Activated gamma-delta T cell (primary cell): ENCODE data around the gene BCL11A.

Source experiments
- DNase-seq: peaks from one replicate; lab custom pipeline; 2025; lab: John Stamatoyannopoulos, UW

The BCL11A gene

GRCh38 chr2:60463249-60463648 lies 90.2 kb downstream of the BCL11A start:
- DNase-seq: no peak

GRCh38 chr2:60461421-60462108 lies 91.9 kb downstream of the BCL11A start:
- no peak for DNase-seq

GRCh38 chr2:60460577-60461420 lies 92.7 kb downstream of the BCL11A start:
- no peak for DNase-seq

- DNase-seq: no peak
Measured at GRCh38 chr2:60459851-60460250, 93.6 kb downstream of the BCL11A start.

- no peak for DNase-seq
Measured at GRCh38 chr2:60456115-60456770, 97.2 kb downstream of the BCL11A start.

- DNase-seq: no peak
Measured at GRCh38 chr2:60453872-60454271, 99.6 kb downstream of the BCL11A start.

- no peak for DNase-seq
Measured at GRCh38 chr2:60453301-60453700, 100.2 kb downstream of the BCL11A start.

GRCh38 chr2:60450488-60450887 lies 103.0 kb downstream of the BCL11A start:
- DNase-seq: no peak

GRCh38 chr2:60447943-60448342 lies 105.5 kb downstream of the BCL11A start:
- no peak for DNase-seq

GRCh38 chr2:60446413-60447267 lies 106.8 kb downstream of the BCL11A start:
- DNase-seq: no peak

- no peak for DNase-seq
Measured at GRCh38 chr2:60445684-60446179, 107.7 kb downstream of the BCL11A start.

- DNase-seq: no peak
Measured at GRCh38 chr2:60442608-60443007, 110.8 kb downstream of the BCL11A start.

- no peak for DNase-seq
Measured at GRCh38 chr2:60441800-60442199, 111.7 kb downstream of the BCL11A start.

- no peak for DNase-seq
Measured at GRCh38 chr2:60440767-60441163, 112.7 kb downstream of the BCL11A start.

- DNase-seq: no peak
Measured at GRCh38 chr2:60440079-60440766, 113.2 kb downstream of the BCL11A start.

- DNase-seq: no peak
Measured at GRCh38 chr2:60439219-60439974, 114.1 kb downstream of the BCL11A start.

GRCh38 chr2:60438653-60439052 lies 114.8 kb downstream of the BCL11A start:
- DNase-seq: no peak

GRCh38 chr2:60438131-60438530 lies 115.3 kb downstream of the BCL11A start:
- no peak for DNase-seq

GRCh38 chr2:60437080-60437696 lies 116.3 kb downstream of the BCL11A start:
- no peak for DNase-seq
